Heart left ventricle (tissue), 13 donors: ENCODE results near the gene TNFSF18.

Experiments
- CTCF ChIP-seq, 12 donors: fragments of 200-600 bp; sonication (generic) in 4 of 12; IDR thresholded peaks; one replicate each; pipeline versions ENCODE4 v1.5.0 to v1.8.0; 2018 to 2022; ENCODE audit warnings: antibody characterized with exemption in 12 of 12, mild to moderate bottlenecking in 5 of 12
- POLR2A ChIP-seq, 2 donors: fragments of 450-650 bp; IDR thresholded peaks; one replicate each; pipeline ENCODE4 v1.6.1; 2017; ENCODE audit warnings: antibody characterized with exemption in 2 of 2, mild to moderate bottlenecking in 2 of 2, moderate library complexity in 2 of 2
- donor health status: ischemic (EF 13 %, LVEDD 7.1; RV severe dilation, severe dysfunction).
- donor health status: DM: no; HTN: yes; CAD: no.
- donor health status: DM: no; HTN: no; CAD: no.
- donor health status: ischemic (EF 25% LVEDD 6.9; RV normal size, moderate dysfunction).
- donor health status: ischemic (EF 25% LVEDD 5.7; RV mildly dilated, moderate dysfunction).
- donor health status: ischemic (EF 35%, LVEDD 5.7; RV mildly dilated, moderate dysfunction).
- donor health status: nonischemic (EF 11% LVEDD 7.7; RV severe dilation, severe dysfunction).
- donor health status: DM: yes; HTN: yes; CAD: no.
- donor health status: PGD.
- donor health status: ischemic (EF 29% LVEDD 5.4; RV normal size, mild dysfunction).
- donor health status: nonischemic (EF 23%, LVEDD 6.1; RV moderate dilation, normal function).

GRCh38 chr1:173049322-173049633 lies 1.5 kb downstream of the TNFSF18 start:
- TF ChIP-seq CTCF (IDR thresholded peaks at IDR 0.05) (no peak), POLR2A (IDR thresholded peaks at IDR 0.05) (no peak)
